ENCODE data around the gene CCDC85A.

The CCDC85A gene

DNA sequence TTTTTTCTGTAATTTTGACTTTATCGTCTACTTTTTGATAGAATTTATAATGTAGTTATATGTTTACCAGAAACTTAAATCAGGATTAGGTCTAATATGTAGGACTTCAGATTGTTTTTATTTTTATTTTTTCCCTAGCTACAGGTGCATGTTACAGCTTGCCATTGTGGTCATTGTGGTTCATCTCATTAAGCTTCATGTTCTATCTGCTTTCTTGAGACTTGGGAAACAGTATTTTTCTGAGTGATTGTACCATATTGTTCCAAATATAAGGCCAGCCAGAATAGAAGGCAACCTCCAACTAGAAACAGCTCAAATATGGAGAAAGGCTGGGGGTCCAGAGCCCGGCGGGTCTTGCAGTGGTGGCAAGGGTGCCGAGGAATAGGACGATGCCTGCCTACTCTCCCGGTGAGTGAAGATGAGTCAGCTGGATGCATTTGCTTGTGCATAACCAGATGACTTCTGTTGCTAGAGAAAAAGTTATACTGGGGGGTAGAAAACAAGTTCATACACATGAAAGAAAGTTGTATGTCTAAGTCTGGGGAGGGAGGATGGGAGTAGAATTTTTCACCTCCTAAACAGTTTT, 188.4 kb downstream of the CCDC85A start:
- DNase-seq (ENCODE audit: low read depth): no peak

DNA sequence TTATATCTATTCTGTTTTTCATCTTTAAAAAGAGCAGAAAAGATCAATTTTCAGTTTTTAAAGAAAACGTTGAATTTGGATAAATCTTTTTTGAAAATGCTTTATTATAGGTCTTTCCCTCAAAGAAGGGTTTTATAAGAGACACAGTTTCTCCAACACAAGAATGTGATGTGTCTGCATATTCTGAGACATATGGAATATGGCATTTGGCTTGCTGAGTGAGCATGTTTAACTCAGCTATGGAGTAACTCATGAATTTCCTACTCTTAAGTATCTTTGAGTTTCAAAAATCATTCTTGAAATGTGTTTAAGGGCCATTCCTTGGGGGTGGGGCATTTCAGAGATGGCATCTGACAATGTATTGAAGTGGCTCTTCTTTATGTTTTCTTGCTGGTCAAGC, 191.5 kb downstream of the CCDC85A start:
- no peak for DNase-seq (ENCODE audit: low read depth)

DNA sequence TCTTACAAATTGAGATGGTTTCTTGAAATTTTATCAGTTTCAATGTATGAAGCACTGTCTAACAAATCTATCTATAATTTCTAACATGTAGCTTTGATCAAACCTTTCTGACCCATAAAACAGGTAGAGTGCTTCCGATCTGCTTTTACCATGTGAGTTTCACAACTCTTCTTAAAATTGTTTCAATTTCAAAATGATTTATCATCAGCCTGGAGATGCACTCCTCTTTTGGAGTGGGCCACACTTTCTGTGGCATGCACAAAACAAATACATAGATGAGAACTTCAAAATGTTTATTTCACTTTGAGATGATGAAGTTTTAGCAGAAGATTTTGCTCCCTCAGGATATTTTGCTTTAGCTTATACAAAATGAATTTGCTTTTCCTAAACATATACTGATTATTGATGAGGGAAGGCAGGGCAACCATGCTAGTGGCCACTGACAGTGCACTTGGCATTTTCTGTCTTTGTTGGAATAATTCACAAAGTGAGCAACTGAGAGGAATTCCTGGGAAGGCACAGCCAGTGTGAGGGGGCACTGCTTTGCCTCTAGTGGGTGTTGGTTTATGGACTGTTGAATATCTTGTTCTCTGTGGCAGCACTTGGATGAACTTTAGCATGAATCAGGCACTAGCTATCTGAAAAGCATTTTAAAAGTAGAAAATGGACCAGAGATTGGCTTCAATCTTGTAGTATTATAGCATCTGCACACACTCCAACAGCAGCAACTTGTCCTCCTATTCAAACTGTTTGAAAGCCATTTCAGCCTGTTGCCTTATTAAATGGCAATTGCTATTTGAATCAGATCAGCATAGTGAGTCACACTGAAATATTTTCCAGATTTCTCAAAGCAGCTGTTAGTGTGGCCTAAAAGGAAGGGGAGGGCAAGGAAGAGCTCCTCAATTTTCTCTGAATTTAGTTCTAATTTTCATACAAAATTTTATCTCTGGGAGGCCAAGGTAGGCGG, 193.2 kb downstream of the CCDC85A start:
- DNase-seq (ENCODE audit: low read depth): no peak

DNA sequence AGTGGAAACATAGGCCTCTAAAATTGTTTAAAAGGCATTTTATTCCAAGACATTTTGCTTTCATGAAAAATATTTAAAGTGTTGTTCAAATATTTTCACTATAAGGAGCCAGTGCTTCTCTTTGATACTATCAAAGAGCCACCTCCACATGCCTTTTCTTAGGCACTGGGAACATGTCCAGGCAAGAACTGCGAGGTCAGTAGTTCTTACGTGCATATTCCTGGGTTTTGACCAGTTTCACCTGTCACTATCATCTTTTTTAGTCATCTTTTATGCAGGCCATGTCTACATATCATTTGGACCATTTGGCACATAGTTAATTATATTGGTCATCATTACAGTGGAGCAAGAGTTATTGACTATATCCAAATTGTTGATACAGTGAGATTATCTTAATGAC, 195.3 kb downstream of the CCDC85A start:
- no peak for DNase-seq (ENCODE audit: low read depth)

DNA sequence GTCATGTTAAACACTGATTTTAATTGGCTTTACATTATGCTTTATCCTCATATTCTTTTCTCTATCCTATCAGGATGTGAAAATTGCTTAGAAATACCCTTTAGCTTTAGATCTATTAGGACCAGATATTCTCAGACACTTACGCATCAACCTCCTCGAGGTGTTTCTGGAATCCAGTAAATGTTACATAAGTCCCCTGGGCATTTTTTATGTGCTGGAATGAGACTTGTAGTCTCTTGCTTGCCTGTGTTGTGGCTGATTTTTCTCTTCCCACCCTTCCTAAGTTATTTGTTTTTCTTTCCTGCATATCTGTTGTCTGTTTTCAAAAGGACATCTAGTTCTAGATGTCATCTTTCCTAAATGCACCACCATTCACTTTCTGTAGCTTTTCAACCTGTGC, 197.1 kb downstream of the CCDC85A start:
- DNase-seq (ENCODE audit: low read depth): no peak

DNA sequence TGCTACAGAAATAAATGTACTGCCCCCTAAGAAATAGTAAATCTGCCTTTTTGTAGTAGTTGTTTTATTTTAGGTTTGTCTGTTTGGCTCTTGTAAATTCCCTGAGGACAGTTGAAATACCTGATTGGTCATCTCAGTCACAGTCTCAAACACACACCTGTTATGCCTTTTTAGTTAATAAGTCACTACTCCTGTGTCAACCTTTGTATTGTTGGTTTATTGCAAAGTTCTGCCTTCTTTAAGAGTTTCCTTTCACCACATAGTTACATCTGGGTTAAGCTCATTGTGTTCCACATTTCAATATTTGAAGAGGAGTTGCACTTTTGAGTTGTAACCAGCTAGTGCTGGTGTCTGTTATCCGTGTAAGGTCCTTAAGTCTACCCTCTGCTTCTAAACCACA, 198.7 kb downstream of the CCDC85A start:
- DNase-seq (ENCODE audit: low read depth): no peak

DNA sequence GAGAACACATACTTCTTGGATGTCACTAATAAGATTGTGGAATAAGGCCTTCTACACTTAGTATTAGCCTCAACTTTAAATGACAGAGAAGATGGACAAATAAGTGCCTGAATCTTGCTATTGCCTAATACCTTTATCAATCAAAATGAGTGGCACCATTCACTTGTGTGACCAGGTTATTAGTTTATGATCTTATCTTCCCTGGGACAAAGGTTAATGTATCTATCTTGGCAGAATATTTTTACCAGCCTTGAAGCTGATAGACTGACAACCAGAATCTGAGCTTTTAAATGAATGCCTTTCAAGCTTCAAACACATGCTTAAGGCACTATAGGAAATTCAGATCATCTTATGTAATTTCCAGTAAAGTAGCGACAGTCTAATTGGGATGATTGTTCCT, 202.9 kb downstream of the CCDC85A start:
- no peak for DNase-seq (ENCODE audit: low read depth)

DNA sequence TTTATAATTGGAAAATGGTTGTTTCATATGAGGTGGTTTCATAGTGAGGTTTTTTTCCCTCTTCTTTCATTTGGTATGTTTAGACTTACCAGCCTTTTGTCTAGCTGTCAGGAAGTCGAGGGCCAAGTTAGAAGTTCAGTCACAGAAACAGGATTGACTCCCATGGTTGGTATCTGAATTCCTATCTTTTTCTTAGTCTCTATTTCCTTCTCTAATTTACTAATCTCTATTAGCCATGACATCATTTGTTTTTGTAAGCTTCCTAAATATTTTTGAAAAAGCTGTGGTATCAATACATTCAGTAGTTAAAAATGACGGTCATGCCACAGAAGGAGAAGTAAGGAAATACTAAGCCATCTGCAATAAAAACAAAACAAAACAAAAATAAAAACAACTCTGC, 206.9 kb downstream of the CCDC85A start:
- DNase-seq (ENCODE audit: low read depth): no peak

DNA sequence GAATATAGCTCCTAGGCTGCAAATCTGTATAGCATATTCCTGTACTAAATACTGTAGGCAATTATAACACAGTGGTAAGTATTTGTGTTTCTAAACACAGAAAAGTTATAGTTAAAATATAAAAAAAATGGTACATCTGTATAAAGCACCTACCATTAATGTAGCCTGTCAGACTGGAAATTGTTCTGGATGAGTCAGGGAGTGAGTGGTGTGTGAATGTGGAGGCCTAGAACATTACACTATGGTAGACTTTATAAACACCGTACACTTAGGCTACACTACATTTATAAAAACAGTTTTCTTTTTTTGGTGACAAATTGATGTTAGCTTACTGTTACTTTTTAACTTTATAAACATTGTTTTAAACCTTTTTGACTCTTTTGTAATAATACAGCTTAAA, 226.3 kb downstream of the CCDC85A start:
- no peak for DNase-seq (ENCODE audit: low read depth)

DNA sequence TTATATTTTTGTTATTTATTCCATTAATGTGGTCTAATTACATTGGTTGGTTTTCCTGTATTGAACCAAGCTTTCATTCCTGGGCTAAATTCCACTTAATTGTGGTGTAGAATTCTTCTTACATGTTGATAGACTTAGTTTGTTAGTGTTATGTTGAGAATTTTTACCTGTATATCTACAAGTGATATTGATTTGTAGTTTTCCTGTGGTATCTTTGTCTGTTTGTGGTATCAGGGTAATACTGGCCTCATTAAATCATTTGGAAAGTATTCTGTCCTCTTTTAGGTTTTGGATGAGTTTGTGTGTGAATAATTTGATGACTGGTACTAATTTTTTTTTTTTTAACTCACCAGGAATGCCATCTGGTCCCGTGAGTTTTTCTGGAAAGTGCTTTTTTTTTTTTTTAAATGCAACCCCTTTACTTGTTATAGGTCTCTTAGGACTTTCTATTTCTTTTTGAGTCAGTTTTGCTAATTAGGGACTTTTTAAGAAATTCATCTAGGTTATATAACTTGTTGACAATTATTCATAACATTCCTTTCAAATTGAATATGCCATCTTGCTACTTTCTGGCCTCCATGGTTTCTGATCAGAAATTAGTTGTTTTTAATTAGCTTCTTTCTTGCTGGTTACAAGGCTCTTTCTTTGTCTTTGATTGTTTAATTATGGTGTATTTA, 232.8 kb downstream of the CCDC85A start:
- DNase-seq (ENCODE audit: low read depth): no peak

Data from stimulated activated CD8-positive, alpha-beta memory T cell treated with anti-CD3 and anti-CD28 coated beads, Interleukin-12 subunit alpha, Interleukin-12 subunit beta, amount 100 ng/mL, for 4 hours (primary cell).